ENCODE results near the gene PRKG1. TPM values are rescaled to one million over a fixed set of nuclear protein-coding genes. Genes with fewer than 3 reads are reported as not detected.

The PRKG1 gene
- polyA plus RNA-seq, 1 donor (not counting 4 experiments of a cell fraction or from before 2014, with no cell fraction given) = 0.24 TPM

GRCh38 chr10:51031950-51032349 is 42.3 kb upstream of the PRKG1 start:
- Histone ChIP-seq H3K36me3 (ENCODE audit: control insufficient read depth in 2 of 2, extremely low read depth in 1 of 2, insufficient read depth in 2 of 2, low read length in 2 of 2) (no peaks in the 10 kb centered on the region), H3K4me2 (ENCODE audit: control insufficient read depth, extremely low read depth, insufficient read depth, low read depth, low read length) (no peak overlapping the region), H2AFZ (ENCODE audit: control insufficient read depth, low read length) (no peak overlapping the region), H3K9me3 (ENCODE audit: control insufficient read depth, low read depth, low read length) (no peaks in the 10 kb centered on the region), H4K20me1 (ENCODE audit: control insufficient read depth, extremely low read depth, insufficient read depth, low read length) (no peaks in the 10 kb centered on the region), H3K27ac (ENCODE audit: control insufficient read depth, insufficient read depth, low read length) (no peak overlapping the region), H3K9ac (ENCODE audit: control insufficient read depth, extremely low read depth, insufficient read depth, low read length) (no peak overlapping the region), H3K4me1 (ENCODE audit: control insufficient read depth, extremely low read depth, insufficient read depth, low read length) (peaks cover 9% of the 10 kb centered on the region), H3K4me3 (ENCODE audit: control insufficient read depth in 2 of 3, extremely low read depth in 1 of 3, insufficient read depth in 2 of 3, low read depth in 1 of 3, low read length in 3 of 3) (no peak overlapping the region), H3K9me1 (ENCODE audit: control insufficient read depth, extremely low read depth, insufficient read depth, low read length) (no peaks in the 10 kb centered on the region), H3K27me3 (ENCODE audit: control insufficient read depth, extremely low read depth, insufficient read depth, low read length) (no peaks in the 10 kb centered on the region), H3K79me2 (ENCODE audit: control insufficient read depth, insufficient read depth, low read length) (no peaks in the 10 kb centered on the region)
- no peak for DNase-seq (ENCODE audit: low read depth, low spot score)
- TF ChIP-seq CTCF (optimal IDR thresholded peaks at IDR 0.05 in 1 of 3, IDR thresholded peaks at IDR 0.05 in 1 of 3, conservative IDR thresholded peaks at IDR 0.05 in 1 of 3; ENCODE audit: extremely low read depth in 1 of 3, insufficient read depth in 2 of 3, low read length in 3 of 3) (no peak), EZH2 (IDR thresholded peaks at IDR 0.05; ENCODE audit: low read length) (no peak)
- dilution Hi-C loops (cut with MboI; ENCODE audit: extremely low pct_ligation_motif_present, low sequenced_read_pairs) = no loop called here
- FAIRE-seq = no peak

DNA sequence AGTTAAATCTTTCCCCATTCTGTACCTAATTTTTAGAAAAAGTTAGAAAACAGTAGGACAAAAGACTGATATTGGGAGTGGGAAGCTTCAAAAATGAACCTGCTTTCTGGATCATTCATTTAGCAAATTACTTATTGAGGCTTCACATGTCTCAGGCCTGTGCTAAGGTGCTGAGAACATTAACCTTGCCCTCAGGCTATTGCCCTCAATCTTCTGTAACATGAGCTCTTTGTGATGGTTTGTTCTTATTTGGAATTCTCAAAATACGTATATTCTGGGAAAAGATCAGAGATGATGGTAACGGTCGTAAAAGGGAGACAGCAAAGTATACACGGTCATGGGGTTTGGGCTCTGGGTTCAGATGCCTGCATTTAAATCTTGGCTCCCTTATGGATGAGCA is 39.5 kb upstream of the PRKG1 start:
- Histone ChIP-seq H3K4me2 (ENCODE audit: control insufficient read depth, extremely low read depth, insufficient read depth, low read depth, low read length) (no peak overlapping the region), H3K27me3 (ENCODE audit: control insufficient read depth, extremely low read depth, insufficient read depth, low read length) (no peaks in the 10 kb centered on the region), H3K4me1 (ENCODE audit: control insufficient read depth, extremely low read depth, insufficient read depth, low read length) (no peaks in the 10 kb centered on the region), H3K27ac (ENCODE audit: control insufficient read depth, insufficient read depth, low read length) (no peak overlapping the region), H4K20me1 (ENCODE audit: control insufficient read depth, extremely low read depth, insufficient read depth, low read length) (no peaks in the 10 kb centered on the region), H2AFZ (ENCODE audit: control insufficient read depth, low read length) (no peak overlapping the region), H3K9me3 (ENCODE audit: control insufficient read depth, low read depth, low read length) (no peaks in the 10 kb centered on the region), H3K4me3 (ENCODE audit: control insufficient read depth in 2 of 3, extremely low read depth in 1 of 3, insufficient read depth in 2 of 3, low read depth in 1 of 3, low read length in 3 of 3) (no peak overlapping the region), H3K9ac (ENCODE audit: control insufficient read depth, extremely low read depth, insufficient read depth, low read length) (no peak overlapping the region), H3K9me1 (ENCODE audit: control insufficient read depth, extremely low read depth, insufficient read depth, low read length) (no peaks in the 10 kb centered on the region), H3K79me2 (ENCODE audit: control insufficient read depth, insufficient read depth, low read length) (no peaks in the 10 kb centered on the region), H3K36me3 (ENCODE audit: control insufficient read depth in 2 of 2, extremely low read depth in 1 of 2, insufficient read depth in 2 of 2, low read length in 2 of 2) (no peaks in the 10 kb centered on the region)
- FAIRE-seq = no peak
- DNase-seq (ENCODE audit: low read depth, low spot score) = no peak
- dilution Hi-C loops (cut with MboI; ENCODE audit: extremely low pct_ligation_motif_present, low sequenced_read_pairs) = no loop called here
- TF ChIP-seq CTCF (optimal IDR thresholded peaks at IDR 0.05 in 1 of 3, IDR thresholded peaks at IDR 0.05 in 1 of 3, conservative IDR thresholded peaks at IDR 0.05 in 1 of 3; ENCODE audit: extremely low read depth in 1 of 3, insufficient read depth in 2 of 3, low read length in 3 of 3) (no peak), EZH2 (IDR thresholded peaks at IDR 0.05; ENCODE audit: low read length) (no peak)

Data from keratinocyte (primary cell).